CD14-positive monocyte (primary cell): ENCODE data around the gene TXN2. TPM values are rescaled to one million over a fixed set of nuclear protein-coding genes. Genes with fewer than 3 reads are reported as not detected.
A peak's percentile ranks its signal among the peaks of the same experiment; 100 is the strongest.

Experiments
- DNase-seq, 3 donors: peaks; one replicate each; pipeline ENCODE4 v3.0.0-alpha.2; 2011 to 2022
- H2AFZ ChIP-seq: 2 replicates; pipeline ENCODE4 v1.6.0; 2012; ENCODE audit warnings: mild to moderate bottlenecking, low read depth, low read length, inconsistent platforms; ENCODE audit not compliant: insufficient read depth, poor library complexity, severe bottlenecking
- H3K27ac ChIP-seq, 2 donors: 1 replicate in 1 of 2; 2 replicates in 1 of 2; pipeline ENCODE4 v1.5.1; 2012 to 2013; ENCODE audit warnings: low read length in 2 of 2, control low read depth in 1 of 2, inconsistent platforms in 1 of 2, low read depth in 1 of 2, mild to moderate bottlenecking in 1 of 2
- H3K27me3 ChIP-seq, 2 donors: one replicate each; pipeline versions ENCODE4 v1.6.0 to v1.6.1; 2011 to 2013; ENCODE audit warnings: low read length in 2 of 2; ENCODE audit not compliant: control insufficient read depth in 2 of 2, insufficient read depth in 2 of 2
- H3K36me3 ChIP-seq, 2 donors: replicated peaks in 1 of 2; 1 replicate in 1 of 2; 2 replicates in 1 of 2; pipeline versions ENCODE4 v1.5.1 to v1.6.1; 2012 to 2013; ENCODE audit warnings: low read length in 2 of 2, control low read depth in 1 of 2, inconsistent platforms in 1 of 2, mild to moderate bottlenecking in 1 of 2; ENCODE audit not compliant: insufficient read depth in 2 of 2, control insufficient read depth in 1 of 2
- H3K4me1 ChIP-seq, 2 donors: 1 replicate in 1 of 2; 2 replicates in 1 of 2; pipeline versions ENCODE4 v1.5.1 to v1.6.1; 2012 to 2013; ENCODE audit warnings: low read length in 2 of 2, control low read depth in 1 of 2, inconsistent platforms in 1 of 2, mild to moderate bottlenecking in 1 of 2, moderate library complexity in 1 of 2; ENCODE audit not compliant: insufficient read depth in 2 of 2, control insufficient read depth in 1 of 2
- H3K4me2 ChIP-seq: replicated peaks from 2 replicates; pipeline ENCODE3; 2012; ENCODE audit warnings: low read length, moderate library complexity, mild to moderate bottlenecking; ENCODE audit not compliant: poor library complexity, severe bottlenecking; ENCODE audit errors: extremely low read depth
- H3K4me3 ChIP-seq, 3 experiments: fragments of 200-600 bp in 1 of 3; sonication (generic) in 1 of 3; replicated peaks in 1 of 3; 1 replicate in 2 of 3; 2 replicates in 1 of 3; pipeline ENCODE4 v1.5.1; 2011 to 2013; ENCODE audit warnings: low read length in 3 of 3, mild to moderate bottlenecking in 3 of 3, control low read depth in 2 of 3, low read depth in 2 of 3, inconsistent platforms in 1 of 3, moderate library complexity in 1 of 3
- H3K79me2 ChIP-seq: 2 replicates; pipeline ENCODE4 v1.6.0; 2012; ENCODE audit warnings: mild to moderate bottlenecking, control low read depth, inconsistent platforms, low read length, moderate library complexity; ENCODE audit not compliant: insufficient read depth
- H3K9ac ChIP-seq: 2 replicates; pipeline ENCODE4 v1.6.0; 2017; ENCODE audit warnings: low read length, mild to moderate bottlenecking; ENCODE audit not compliant: insufficient read depth, poor library complexity, severe bottlenecking
- H3K9me3 ChIP-seq, 2 donors: replicated peaks in 1 of 2; 1 replicate in 1 of 2; 2 replicates in 1 of 2; pipeline versions ENCODE4 v1.5.1 to v1.6.1; 2012 to 2013; ENCODE audit warnings: low read length in 2 of 2, control low read depth in 1 of 2; ENCODE audit not compliant: control insufficient read depth in 1 of 2, insufficient read depth in 1 of 2
- H4K20me1 ChIP-seq: 2 replicates; pipeline ENCODE4 v1.6.0; 2012; ENCODE audit warnings: mild to moderate bottlenecking, low read length, control low read depth, moderate library complexity; ENCODE audit not compliant: insufficient read depth
- H3K27ac Mint-ChIP-seq, 7 donors: one replicate each; pipeline ENCODE4 v1.8.0; 2020; ENCODE audit warnings: mild to moderate bottlenecking in 7 of 7, mixed read lengths in 7 of 7, moderate library complexity in 6 of 7, inconsistent platforms in 2 of 7
- H3K27me3 Mint-ChIP-seq, 3 donors: one replicate each; pipeline ENCODE4 v1.8.0; 2021 to 2022; ENCODE audit warnings: low read depth in 3 of 3, mild to moderate bottlenecking in 3 of 3, mixed read lengths in 3 of 3, moderate library complexity in 3 of 3, inconsistent platforms in 1 of 3
- H3K36me3 Mint-ChIP-seq, 2 donors: one replicate each; pipeline ENCODE4 v1.8.0; 2020; ENCODE audit warnings: mixed read lengths in 2 of 2, inconsistent platforms in 1 of 2, mild to moderate bottlenecking in 1 of 2
- H3K4me1 Mint-ChIP-seq: one replicate; pipeline ENCODE4 v1.8.0; 2020; ENCODE audit warnings: mild to moderate bottlenecking, mixed read lengths
- H3K4me3 Mint-ChIP-seq, 2 donors: one replicate each; pipeline ENCODE4 v1.8.0; 2020; ENCODE audit warnings: mild to moderate bottlenecking in 2 of 2, mixed read lengths in 2 of 2, moderate library complexity in 1 of 2
- H3K9me3 Mint-ChIP-seq, 7 donors: one replicate each; pipeline ENCODE4 v1.8.0; 2020 to 2022; ENCODE audit warnings: mixed read lengths in 7 of 7, mild to moderate bottlenecking in 6 of 7, moderate library complexity in 6 of 7, inconsistent platforms in 2 of 7
- WGBS: methylation state at CpG from one replicate; pipeline ENCODE4 v1.1.5; 2013; ENCODE audit warnings: missing lambda C conversion rate; ENCODE audit not compliant: insufficient coverage; 5-methylcytosine and 5-hydroxymethylcytosine counted together
- intact Hi-C, 2 donors: fragments of 100-400 bp; cut with micrococcal nuclease; formaldehyde crosslinking; loops; one replicate each; pipeline versions ENCODE4 v1.15.0 to v1.15.1; 2023
- polyA plus RNA-seq, 3 donors: library from polyadenylated mRNA; depleted of rRNA in 1 of 3; unstranded in 2 of 3; stranded (reverse) in 1 of 3; fragments of 300-500 nt in 2 of 3; fragments of >200 nt in 1 of 3; fragmentation: Illumina TruSeq in 2 of 3; gene quantifications; 1 replicate in 2 of 3; 2 replicates in 1 of 3; pipeline ENCODE4 v1.2.3, GENCODE V29; 2012 to 2021
- TF ChIP-seq, protein P1 (sequence below): fragments of 200-600 bp; IDR thresholded peaks from one replicate; pipeline ENCODE4 v1.8.0; 2022; ENCODE audit warnings: antibody characterized with exemption, mild to moderate bottlenecking

TXN2 gene
- polyA plus RNA-seq, 3 donors = 79.8 to 141 (median 140) TPM

DNA sequence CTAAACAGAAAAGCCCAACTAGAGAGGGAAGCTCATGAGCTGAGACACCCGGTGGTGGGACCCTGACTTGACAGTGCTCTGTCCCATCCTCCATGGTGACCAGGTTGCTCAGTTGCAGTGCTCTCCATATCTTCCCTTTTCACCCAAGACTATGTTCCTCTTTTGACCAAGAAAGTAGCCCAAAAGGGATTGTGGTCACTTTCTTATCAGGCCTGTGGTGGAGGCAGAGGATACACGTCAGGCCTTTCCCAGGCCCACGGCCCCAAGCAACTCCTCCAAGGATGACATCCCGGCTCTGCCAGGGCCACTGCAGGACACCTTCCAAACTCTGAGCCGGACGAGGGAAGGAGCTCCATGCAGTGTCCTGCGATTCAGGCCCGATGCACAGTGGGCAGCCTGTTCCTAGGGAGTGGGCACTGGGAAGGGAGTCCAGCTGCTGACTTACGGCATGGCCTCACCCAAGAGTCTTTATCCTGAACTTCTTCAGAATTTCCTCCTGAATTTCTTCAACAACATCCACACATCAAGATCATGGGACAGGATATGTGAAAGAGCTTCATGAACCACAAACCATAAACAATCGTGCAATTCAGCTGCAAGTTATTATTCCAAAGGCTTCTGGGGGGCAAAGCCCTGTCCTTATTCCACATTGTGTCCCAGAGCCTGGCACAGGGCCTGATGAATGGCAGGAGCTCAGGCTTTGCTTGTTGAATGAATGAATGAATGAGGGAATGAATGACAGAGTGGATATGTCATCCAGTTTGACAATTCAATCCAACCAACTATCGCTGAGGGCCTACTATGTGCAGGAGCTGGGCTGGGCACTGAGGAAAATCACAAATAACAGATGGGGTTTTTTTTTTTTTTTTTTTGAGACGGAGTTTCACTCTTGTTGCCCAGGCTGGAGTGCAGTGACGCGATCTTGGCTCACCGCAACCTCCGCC, 57.7 kb downstream of the TXN2 start:
- H3K27ac Mint-ChIP-seq = peak overlapping the region; percentile 67 to 89 (median 87)
- H3K36me3 Mint-ChIP-seq = peaks cover 2 to 3% of the 10 kb centered on the region in 2 donors
- no peaks in the 10 kb centered on the region for H3K36me3 ChIP-seq
- H3K27ac ChIP-seq = peak overlapping the region; percentile 53 to 69
- H2AFZ ChIP-seq = no peak overlapping the region
- DNase-seq = peak; percentile 50 to 66 (median 64)
- H3K4me3 ChIP-seq = peak overlapping the region in 1 of 3 experiments; percentile 20
- WGBS = 69% methylated on average over 7 of the region's 16 CpGs
- intact Hi-C loops = no loop called here
- no peaks in the 10 kb centered on the region for H3K79me2 ChIP-seq
- H3K9me3 ChIP-seq = no peaks in the 10 kb centered on the region
- peak overlapping the region; percentile 17 for H3K4me2 ChIP-seq
- H3K9me3 Mint-ChIP-seq = peaks cover 0 to 1% (median 0%) of the 10 kb centered on the region in 7 donors
- TF ChIP-seq, protein P1, sequence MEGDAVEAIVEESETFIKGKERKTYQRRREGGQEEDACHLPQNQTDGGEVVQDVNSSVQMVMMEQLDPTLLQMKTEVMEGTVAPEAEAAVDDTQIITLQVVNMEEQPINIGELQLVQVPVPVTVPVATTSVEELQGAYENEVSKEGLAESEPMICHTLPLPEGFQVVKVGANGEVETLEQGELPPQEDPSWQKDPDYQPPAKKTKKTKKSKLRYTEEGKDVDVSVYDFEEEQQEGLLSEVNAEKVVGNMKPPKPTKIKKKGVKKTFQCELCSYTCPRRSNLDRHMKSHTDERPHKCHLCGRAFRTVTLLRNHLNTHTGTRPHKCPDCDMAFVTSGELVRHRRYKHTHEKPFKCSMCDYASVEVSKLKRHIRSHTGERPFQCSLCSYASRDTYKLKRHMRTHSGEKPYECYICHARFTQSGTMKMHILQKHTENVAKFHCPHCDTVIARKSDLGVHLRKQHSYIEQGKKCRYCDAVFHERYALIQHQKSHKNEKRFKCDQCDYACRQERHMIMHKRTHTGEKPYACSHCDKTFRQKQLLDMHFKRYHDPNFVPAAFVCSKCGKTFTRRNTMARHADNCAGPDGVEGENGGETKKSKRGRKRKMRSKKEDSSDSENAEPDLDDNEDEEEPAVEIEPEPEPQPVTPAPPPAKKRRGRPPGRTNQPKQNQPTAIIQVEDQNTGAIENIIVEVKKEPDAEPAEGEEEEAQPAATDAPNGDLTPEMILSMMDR = no peak
- H3K27me3 ChIP-seq = no peaks in the 10 kb centered on the region
- H3K27me3 Mint-ChIP-seq = no peaks in the 10 kb centered on the region
- no peaks in the 10 kb centered on the region for H4K20me1 ChIP-seq
- no peak overlapping the region for H3K9ac ChIP-seq
- H3K4me1 Mint-ChIP-seq = peaks cover 57% of the 10 kb centered on the region
- peak overlapping the region in 1 of 2 donors; percentile 53 for H3K4me3 Mint-ChIP-seq
- peaks cover 52 to 53% of the 10 kb centered on the region in 2 donors for H3K4me1 ChIP-seq

DNA sequence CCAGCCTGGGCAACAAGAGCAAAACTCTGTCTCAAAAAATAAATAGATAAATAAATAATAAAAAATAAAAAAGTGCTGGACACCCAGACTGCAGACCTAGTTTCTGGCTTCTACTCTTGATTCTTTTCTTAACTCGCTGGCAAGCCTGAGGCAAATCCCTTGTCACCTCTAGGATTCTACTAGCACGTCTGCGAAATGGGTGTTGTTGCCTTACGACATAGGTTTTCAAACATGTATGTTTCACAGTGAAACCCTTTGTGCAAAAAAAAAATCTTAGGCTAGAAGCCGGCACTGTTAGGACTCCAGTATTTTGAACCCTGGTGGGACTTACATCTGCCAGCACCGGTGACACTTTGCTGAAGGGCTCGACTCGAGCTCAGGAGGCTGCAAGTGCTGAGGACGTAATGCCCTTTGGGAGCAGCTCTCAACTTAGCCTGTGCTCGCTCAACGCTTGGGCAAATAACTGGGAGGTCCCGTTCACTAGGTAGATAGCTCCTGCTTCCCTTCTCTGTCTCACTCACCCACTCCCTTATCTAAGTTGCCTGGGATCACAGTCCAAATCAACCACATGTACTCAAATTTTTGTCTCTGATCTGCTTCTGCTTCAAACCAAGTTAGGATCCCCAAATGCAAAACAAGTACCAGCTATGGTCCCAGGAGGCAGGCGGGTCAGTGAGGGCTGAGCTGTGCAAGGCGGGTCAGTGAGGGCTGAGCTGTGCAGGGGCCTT, 59.0 kb downstream of the TXN2 start:
- Histone ChIP-seq H3K36me3 (no peaks in the 10 kb centered on the region), H3K4me3 (no peak overlapping the region), H3K79me2 (no peaks in the 10 kb centered on the region), H3K27me3 (no peaks in the 10 kb centered on the region), H3K27ac (no peak overlapping the region), H3K4me2 (no peak overlapping the region), H3K4me1 (peaks cover 53 to 56% of the 10 kb centered on the region in 2 donors), H3K9ac (no peak overlapping the region), H4K20me1 (no peaks in the 10 kb centered on the region), H3K9me3 (no peaks in the 10 kb centered on the region), H2AFZ (no peak overlapping the region)
- peaks cover 2 to 3% of the 10 kb centered on the region in 2 donors for H3K36me3 Mint-ChIP-seq
- intact Hi-C loops = no loop called here
- WGBS = 94% methylated on average over 11 of the region's 14 CpGs
- no peaks in the 10 kb centered on the region for H3K27me3 Mint-ChIP-seq
- peak overlapping the region in 1 of 7 donors; percentile 1 for H3K27ac Mint-ChIP-seq
- no peak overlapping the region for H3K4me3 Mint-ChIP-seq
- TF ChIP-seq, protein P1 = no peak
- no peak for DNase-seq
- H3K9me3 Mint-ChIP-seq = peaks cover 0 to 1% (median 0%) of the 10 kb centered on the region in 7 donors
- peaks cover 58% of the 10 kb centered on the region for H3K4me1 Mint-ChIP-seq
